H54 (cell line): ENCODE results near the gene FAM83C.

Source experiments
- DNase-seq: peaks from one replicate; pipeline ENCODE4 v3.0.0; 2011; ENCODE audit warnings: low spot score, mixed read lengths; ENCODE audit not compliant: insufficient read length
- FAIRE-seq: peaks from 3 replicates; lab custom pipeline; 2011; peaks lifted over from hg19 to GRCh38; lab: Jason Lieb, UNC
- POLR2A ChIP-seq: IDR thresholded peaks from 2 replicates; pipeline ENCODE4 v1.6.1; 2011; ENCODE audit warnings: low read depth, mild to moderate bottlenecking, low read length

The FAM83C gene

GRCh38 chr20:35252037-35252461 lies 40.2 kb downstream of the FAM83C start:
- TF ChIP-seq POLR2A: no peak
- FAIRE-seq (no peak), DNase-seq (no peak)

GRCh38 chr20:35251613-35251940 lies 40.6 kb downstream of the FAM83C start:
- FAIRE-seq (no peak), DNase-seq (no peak)
- no peak for TF ChIP-seq POLR2A

- no peak for DNase-seq
- TF ChIP-seq POLR2A: no peak
- FAIRE-seq: no peak
These were observed 43.4 kb downstream of the FAM83C start for GRCh38 chr20:35248641-35249475.

- DNase-seq (no peak), FAIRE-seq (no peak)
- no peak for TF ChIP-seq POLR2A
These were observed 45.5 kb downstream of the FAM83C start for GRCh38 chr20:35246723-35247122.

- DNase-seq (no peak), FAIRE-seq (no peak)
- TF ChIP-seq POLR2A: no peak
These were observed 48.2 kb downstream of the FAM83C start for GRCh38 chr20:35243986-35244385.

GRCh38 chr20:35243317-35243716 lies 48.9 kb downstream of the FAM83C start:
- DNase-seq (no peak), FAIRE-seq (no peak)
- TF ChIP-seq POLR2A: no peak

- DNase-seq (no peak), FAIRE-seq (no peak)
- no peak for TF ChIP-seq POLR2A
These were observed 51.4 kb downstream of the FAM83C start for GRCh38 chr20:35240811-35241293.

- TF ChIP-seq POLR2A: no peak
- DNase-seq (no peak), FAIRE-seq (no peak)
These were observed 52.0 kb downstream of the FAM83C start for GRCh38 chr20:35240083-35240810.

GRCh38 chr20:35238735-35239134 lies 53.5 kb downstream of the FAM83C start:
- no peak for FAIRE-seq
- no peak for DNase-seq
- TF ChIP-seq POLR2A: no peak

- DNase-seq (no peak), FAIRE-seq (no peak)
- TF ChIP-seq POLR2A: no peak
These were observed 54.1 kb downstream of the FAM83C start for GRCh38 chr20:35238170-35238569.

- no peak for DNase-seq
- no peak for TF ChIP-seq POLR2A
- no peak for FAIRE-seq
These were observed 54.7 kb downstream of the FAM83C start for GRCh38 chr20:35237486-35237885.

- FAIRE-seq (no peak), DNase-seq (no peak)
- TF ChIP-seq POLR2A: no peak
These were observed 56.3 kb downstream of the FAM83C start for GRCh38 chr20:35235881-35236280.
